GM19240 (cell line): ENCODE data around the gene DDB1.

Source experiments
- DNase-seq: peaks from one replicate; pipeline ENCODE4 v3.0.0; 2011; ENCODE audit warnings: low spot score; ENCODE audit not compliant: insufficient read length

DDB1 gene

GRCh38 chr11:61297746-61298145 is 35.2 kb downstream of the DDB1 start:
- no peak for DNase-seq

DNA sequence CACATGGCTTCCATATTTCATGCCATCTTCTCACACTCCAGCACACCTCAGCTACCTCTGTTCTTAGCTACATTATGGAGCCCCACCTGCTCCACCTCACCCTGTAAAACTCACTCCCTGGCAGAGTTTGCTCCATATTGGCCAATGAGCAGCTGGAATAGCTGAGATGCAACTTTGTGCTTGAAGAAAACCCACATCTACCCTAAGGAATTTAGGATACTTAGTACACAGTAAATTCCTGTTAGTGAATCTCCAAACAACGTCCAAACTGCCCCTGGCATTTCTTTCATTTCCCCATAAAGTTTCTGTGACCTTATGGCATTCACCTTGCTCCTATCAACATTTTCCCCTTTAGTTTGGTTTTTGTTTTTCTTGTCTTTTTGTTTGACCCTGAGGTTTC is 35.6 kb downstream of the DDB1 start:
- DNase-seq: no peak

GRCh38 chr11:61295596-61295926 is 37.3 kb downstream of the DDB1 start:
- DNase-seq: no peak

- DNase-seq: peak; percentile 69
Measured at GRCh38 chr11:61294717-61295595, 37.9 kb downstream of the DDB1 start, which contains the start of gene VWCE. Gene VWCE, minus strand, starts transcription at chr11:61295316. Its CDS starts 279 bp downstream, at chr11:61295037.

DNA sequence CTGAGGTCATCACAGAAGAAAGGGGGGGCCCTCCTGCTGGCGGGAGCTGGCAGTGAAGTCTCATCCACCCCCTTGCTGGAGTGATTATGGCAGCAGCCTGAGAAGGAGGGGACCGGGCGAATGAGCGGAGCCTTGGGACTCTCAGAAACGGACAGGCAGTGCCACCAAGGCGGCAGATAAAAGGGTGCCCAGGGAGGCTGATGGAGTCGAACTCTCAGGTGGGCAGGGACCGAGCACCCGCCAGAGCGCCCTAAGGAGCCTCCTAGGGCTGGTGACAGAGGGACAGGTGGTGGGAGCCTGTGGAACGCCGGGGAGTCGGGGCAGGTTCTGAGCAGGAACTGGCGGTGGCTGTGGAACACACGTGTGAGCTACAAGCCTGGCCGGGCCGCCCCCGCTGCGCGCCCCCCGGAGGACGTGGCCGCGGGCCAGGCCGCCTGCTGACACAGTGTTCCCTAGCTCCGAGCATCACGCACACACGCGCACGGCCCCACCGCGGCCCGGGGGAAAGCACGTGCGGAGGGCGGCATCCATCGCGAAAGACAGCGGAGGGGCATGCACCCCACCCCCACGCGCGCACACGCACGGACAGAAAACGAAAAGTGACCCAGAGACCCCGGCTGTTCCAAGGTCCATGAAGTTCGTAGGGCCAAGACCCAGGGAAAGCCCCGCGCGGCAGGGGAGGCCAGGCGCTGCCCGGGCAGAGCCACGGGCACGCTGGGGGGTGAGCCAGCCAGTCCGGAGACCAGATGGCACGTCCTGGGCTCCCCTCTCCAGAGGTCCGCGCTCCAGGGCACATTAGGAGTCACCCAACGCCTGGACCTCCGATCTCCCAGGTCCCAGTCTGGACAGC is 38.8 kb downstream of the DDB1 start:
- DNase-seq: no peak

- no peak for DNase-seq
Measured at GRCh38 chr11:61292356-61292755, 40.5 kb downstream of the DDB1 start.

- no peak for DNase-seq
Measured at GRCh38 chr11:61290905-61291690, 41.8 kb downstream of the DDB1 start.

- no peak for DNase-seq
Measured at GRCh38 chr11:61287338-61287977, 45.4 kb downstream of the DDB1 start.

GRCh38 chr11:61283613-61284012 is 49.3 kb downstream of the DDB1 start:
- no peak for DNase-seq

DNA sequence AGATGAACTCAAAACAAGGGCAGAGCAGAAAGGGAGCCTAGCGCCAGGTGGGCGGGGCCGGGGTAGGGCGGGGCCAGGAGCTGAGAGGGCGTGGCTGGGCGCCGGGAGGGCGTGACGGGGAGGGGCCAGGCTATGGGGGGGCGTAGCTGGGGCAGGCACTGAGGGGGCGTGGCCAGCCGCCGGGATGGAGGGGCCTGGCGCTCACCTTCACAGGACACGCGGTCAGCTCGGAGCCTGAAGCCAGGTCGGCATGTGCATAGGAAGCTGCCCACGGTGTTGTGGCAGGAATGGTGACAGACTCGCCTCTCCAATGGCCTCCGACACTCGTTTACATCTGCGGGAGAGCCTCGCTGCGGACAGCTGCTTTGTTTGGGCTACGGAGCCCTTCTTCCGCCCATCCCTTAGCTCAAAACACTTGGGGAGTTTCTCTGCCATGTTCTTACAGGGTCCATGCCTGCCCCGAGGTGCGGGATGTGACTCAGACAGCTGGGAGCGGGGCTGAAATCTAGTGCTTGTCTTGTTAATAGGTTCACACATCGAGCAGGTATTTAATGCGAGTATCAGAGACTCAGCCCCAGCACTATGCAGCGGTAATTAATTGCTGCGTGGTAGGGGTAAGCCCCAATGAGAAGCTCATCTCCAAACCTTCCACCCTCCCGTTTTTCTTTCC is 51.2 kb downstream of the DDB1 start:
- no peak for DNase-seq

DNA sequence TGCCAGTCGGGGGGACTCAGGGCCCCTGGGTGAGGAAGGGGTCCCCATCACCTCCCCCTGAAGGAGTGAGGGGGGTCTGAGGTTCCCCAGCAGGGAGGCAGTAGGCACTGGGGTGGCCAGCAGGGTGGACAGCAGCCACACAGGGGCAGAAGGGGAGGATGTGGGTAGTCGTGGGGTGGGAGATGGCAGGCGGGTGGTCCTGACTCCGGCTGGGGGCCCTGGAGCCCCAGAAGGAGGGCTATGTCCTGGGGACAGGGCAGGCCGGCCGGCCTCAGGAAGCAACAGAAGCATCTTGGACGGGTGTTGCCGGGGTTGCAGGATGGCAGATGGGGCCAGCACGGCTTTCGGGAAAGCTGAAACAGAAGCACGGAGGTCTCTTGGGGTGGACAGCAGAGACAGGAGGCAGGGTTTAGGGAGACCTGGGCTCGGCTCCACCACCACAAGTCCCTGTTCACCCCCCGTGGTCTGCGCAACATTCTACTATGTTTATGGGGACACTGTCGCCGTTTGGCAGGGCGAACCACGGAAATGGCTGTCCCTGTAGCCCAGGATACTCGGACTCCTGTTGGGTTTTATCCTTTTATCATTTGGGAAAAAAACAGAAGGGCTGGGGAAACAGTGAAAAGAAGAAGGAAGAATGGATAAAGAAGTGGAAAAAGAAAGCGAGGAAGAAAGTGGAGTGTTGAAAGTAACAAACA is 51.9 kb downstream of the DDB1 start:
- no peak for DNase-seq

- DNase-seq: no peak
Measured at GRCh38 chr11:61279934-61280659, 52.8 kb downstream of the DDB1 start.

- no peak for DNase-seq
Measured at GRCh38 chr11:61278001-61278470, 54.9 kb downstream of the DDB1 start.

- DNase-seq: no peak
Measured at GRCh38 chr11:61277186-61278000, 55.5 kb downstream of the DDB1 start.

GRCh38 chr11:61275191-61275590 is 57.7 kb downstream of the DDB1 start:
- no peak for DNase-seq

DNA sequence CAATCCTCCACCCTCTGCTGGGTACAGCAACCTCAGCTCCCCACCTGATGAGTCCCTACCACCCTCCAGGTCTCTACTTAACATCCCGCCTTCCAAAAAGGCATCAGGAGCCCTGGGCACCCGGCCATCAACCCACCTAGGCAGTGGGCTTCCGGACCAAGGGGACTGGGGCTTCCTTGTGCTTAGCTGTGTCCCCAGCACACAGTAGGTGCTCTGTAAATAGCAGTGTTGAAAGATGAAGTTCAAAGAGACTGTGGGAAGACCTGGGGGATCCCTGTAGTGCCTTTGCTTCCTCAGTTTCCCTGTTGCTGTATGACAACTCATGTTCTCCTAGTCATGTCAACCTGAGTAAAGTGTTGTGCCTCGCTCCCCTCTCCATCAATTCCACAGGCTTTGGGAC is 58.8 kb downstream of the DDB1 start:
- no peak for DNase-seq

GRCh38 chr11:61273178-61274078 is 59.5 kb downstream of the DDB1 start:
- no peak for DNase-seq
